Measurements from ENCODE around the gene POU2F2. TPM values are rescaled to one million over a fixed set of nuclear protein-coding genes. Genes with fewer than 3 reads are reported as not detected.

The POU2F2 gene
- total and polyA plus RNA-seq, 9 donors, result 0.52 to 4.3 (median 1.2) TPM; not detected in 1

- no peaks in the 10 kb centered on the region for H3K9me3 ChIP-seq
- intact Hi-C loops (cut with DNase I), result no loop called here
- peak; percentile 90 for TF ChIP-seq POLR2A (IDR thresholded peaks at IDR 0.05)
- TF ChIP-seq EP300 (IDR thresholded peaks at IDR 0.05), result no peak
- TF ChIP-seq, protein P1, sequence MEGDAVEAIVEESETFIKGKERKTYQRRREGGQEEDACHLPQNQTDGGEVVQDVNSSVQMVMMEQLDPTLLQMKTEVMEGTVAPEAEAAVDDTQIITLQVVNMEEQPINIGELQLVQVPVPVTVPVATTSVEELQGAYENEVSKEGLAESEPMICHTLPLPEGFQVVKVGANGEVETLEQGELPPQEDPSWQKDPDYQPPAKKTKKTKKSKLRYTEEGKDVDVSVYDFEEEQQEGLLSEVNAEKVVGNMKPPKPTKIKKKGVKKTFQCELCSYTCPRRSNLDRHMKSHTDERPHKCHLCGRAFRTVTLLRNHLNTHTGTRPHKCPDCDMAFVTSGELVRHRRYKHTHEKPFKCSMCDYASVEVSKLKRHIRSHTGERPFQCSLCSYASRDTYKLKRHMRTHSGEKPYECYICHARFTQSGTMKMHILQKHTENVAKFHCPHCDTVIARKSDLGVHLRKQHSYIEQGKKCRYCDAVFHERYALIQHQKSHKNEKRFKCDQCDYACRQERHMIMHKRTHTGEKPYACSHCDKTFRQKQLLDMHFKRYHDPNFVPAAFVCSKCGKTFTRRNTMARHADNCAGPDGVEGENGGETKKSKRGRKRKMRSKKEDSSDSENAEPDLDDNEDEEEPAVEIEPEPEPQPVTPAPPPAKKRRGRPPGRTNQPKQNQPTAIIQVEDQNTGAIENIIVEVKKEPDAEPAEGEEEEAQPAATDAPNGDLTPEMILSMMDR (IDR thresholded peaks at IDR 0.05), result peak in 1 of 3 donors; percentile 6
- H3K4me3 ChIP-seq, result peak within 1 kb of the TSS; percentile 85
- 0 to 1% (median 0%) methylated on average over 79 to 80 of the region's 80 CpGs for WGBS, 3 donors
- H3K4me1 ChIP-seq (ENCODE audit: insufficient read depth), result peaks cover 5% of the 10 kb centered on the region
- peak; percentile 98 to 99 (median 98) for DNase-seq
- H3K27ac ChIP-seq, result peak within 1 kb of the TSS; percentile 96
- no peaks in the 10 kb centered on the region for H3K36me3 ChIP-seq
- H3K27me3 ChIP-seq, result no peaks in the 10 kb centered on the region
Observed at GRCh38 chr19:42075616-42076379, 56.4 kb downstream of the POU2F2 start, which contains the start of gene ZNF574. TSS of gene ZNF574 (plus strand) at chr19:42076166. CDS start at chr19:42078607, 2,441 bp downstream.

GRCh38 chr19:42075364-42075615 lies 57.0 kb downstream of the POU2F2 start:
- WGBS, 3 donors, result 0 to 2% (median 2%) methylated on average over 3 of the region's 3 CpGs
- H3K27me3 ChIP-seq, result no peaks in the 10 kb centered on the region
- peaks cover 5% of the 10 kb centered on the region for H3K4me1 ChIP-seq (ENCODE audit: insufficient read depth)
- peak overlapping the region; percentile 85 for H3K4me3 ChIP-seq
- TF ChIP-seq, protein P1 (IDR thresholded peaks at IDR 0.05), result no peak
- TF ChIP-seq EP300 (IDR thresholded peaks at IDR 0.05), result peak; percentile 31
- TF ChIP-seq POLR2A (IDR thresholded peaks at IDR 0.05), result no peak
- no peak for DNase-seq
- no peaks in the 10 kb centered on the region for H3K36me3 ChIP-seq
- intact Hi-C loops (cut with DNase I), result no loop called here
- H3K9me3 ChIP-seq, result no peaks in the 10 kb centered on the region
- H3K27ac ChIP-seq, result peak overlapping the region; percentile 96

- Histone ChIP-seq H3K4me1 (ENCODE audit: insufficient read depth) (peaks cover 5% of the 10 kb centered on the region), H3K9me3 (no peaks in the 10 kb centered on the region), H3K27me3 (no peaks in the 10 kb centered on the region), H3K27ac (peak overlapping the region; percentile 96), H3K36me3 (no peaks in the 10 kb centered on the region), H3K4me3 (peak overlapping the region; percentile 85)
- TF ChIP-seq POLR2A (IDR thresholded peaks at IDR 0.05) (no peak), EP300 (IDR thresholded peaks at IDR 0.05) (no peak)
- TF ChIP-seq, protein P1 (IDR thresholded peaks at IDR 0.05), result no peak
- intact Hi-C loops (cut with DNase I), result no loop called here
- WGBS, 3 donors, result 57 to 60% (median 57%) methylated on average over 27 of the region's 27 CpGs
- DNase-seq, result peak; percentile 33 to 61 (median 54)
Observed at GRCh38 chr19:42074513-42075363, 57.5 kb downstream of the POU2F2 start.

- intact Hi-C loops (cut with DNase I), result no loop called here
Observed at GRCh38 chr19:42071247-42071646, 61.0 kb downstream of the POU2F2 start.

More at GRCh38 chr19:42071247-42071646, 61.0 kb downstream of the POU2F2 start:
- H3K36me3 ChIP-seq, result no peaks in the 10 kb centered on the region
- no peaks in the 10 kb centered on the region for H3K27me3 ChIP-seq
- H3K9me3 ChIP-seq, result no peaks in the 10 kb centered on the region
- H3K27ac ChIP-seq, result no peak overlapping the region
- whole genome bisulfite sequencing, 3 donors, result 89 to 92% (median 91%) methylated on average over 12 of the region's 12 CpGs
- H3K4me3 ChIP-seq, result no peak overlapping the region
- H3K4me1 ChIP-seq (ENCODE audit: insufficient read depth), result no peaks in the 10 kb centered on the region
- TF ChIP-seq POLR2A (IDR thresholded peaks at IDR 0.05), result no peak
- TF ChIP-seq, protein P1 (IDR thresholded peaks at IDR 0.05), result no peak
- TF ChIP-seq EP300 (IDR thresholded peaks at IDR 0.05), result no peak
- no peak for DNase-seq
